Measurements from ENCODE around the gene TOMM7.

The TOMM7 gene

DNA sequence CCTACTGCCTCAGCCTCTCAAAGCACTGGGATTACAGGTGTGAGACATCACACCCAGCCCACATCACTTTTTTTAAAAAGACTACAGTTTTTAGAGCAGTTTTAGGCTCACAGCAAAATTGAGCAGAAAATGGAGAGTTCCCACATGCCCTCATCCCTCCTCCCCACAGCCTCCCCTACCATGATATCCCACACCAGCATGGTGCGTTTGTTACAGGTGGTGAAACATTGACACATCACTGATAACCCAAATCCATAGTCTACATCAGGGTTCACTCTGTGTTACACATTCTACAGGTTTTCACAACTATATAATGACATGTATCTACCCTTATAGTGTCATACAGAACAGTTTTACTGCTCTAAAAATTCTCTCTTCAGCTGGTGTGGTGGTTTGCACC is 24.3 kb upstream of the TOMM7 start:
- no peak for DNase-seq (ENCODE audit: low spot score)
- TF ChIP-seq, protein P1, sequence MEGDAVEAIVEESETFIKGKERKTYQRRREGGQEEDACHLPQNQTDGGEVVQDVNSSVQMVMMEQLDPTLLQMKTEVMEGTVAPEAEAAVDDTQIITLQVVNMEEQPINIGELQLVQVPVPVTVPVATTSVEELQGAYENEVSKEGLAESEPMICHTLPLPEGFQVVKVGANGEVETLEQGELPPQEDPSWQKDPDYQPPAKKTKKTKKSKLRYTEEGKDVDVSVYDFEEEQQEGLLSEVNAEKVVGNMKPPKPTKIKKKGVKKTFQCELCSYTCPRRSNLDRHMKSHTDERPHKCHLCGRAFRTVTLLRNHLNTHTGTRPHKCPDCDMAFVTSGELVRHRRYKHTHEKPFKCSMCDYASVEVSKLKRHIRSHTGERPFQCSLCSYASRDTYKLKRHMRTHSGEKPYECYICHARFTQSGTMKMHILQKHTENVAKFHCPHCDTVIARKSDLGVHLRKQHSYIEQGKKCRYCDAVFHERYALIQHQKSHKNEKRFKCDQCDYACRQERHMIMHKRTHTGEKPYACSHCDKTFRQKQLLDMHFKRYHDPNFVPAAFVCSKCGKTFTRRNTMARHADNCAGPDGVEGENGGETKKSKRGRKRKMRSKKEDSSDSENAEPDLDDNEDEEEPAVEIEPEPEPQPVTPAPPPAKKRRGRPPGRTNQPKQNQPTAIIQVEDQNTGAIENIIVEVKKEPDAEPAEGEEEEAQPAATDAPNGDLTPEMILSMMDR (IDR thresholded peaks at IDR 0.05; ENCODE audit: borderline replicate concordance, control extremely low read depth, extremely low read depth, insufficient read depth, missing control alignments): no peak
- in situ Hi-C loops (cut with MboI; ENCODE audit: low sequenced_read_pairs, unreplicated experiment): no loop called here

DNA sequence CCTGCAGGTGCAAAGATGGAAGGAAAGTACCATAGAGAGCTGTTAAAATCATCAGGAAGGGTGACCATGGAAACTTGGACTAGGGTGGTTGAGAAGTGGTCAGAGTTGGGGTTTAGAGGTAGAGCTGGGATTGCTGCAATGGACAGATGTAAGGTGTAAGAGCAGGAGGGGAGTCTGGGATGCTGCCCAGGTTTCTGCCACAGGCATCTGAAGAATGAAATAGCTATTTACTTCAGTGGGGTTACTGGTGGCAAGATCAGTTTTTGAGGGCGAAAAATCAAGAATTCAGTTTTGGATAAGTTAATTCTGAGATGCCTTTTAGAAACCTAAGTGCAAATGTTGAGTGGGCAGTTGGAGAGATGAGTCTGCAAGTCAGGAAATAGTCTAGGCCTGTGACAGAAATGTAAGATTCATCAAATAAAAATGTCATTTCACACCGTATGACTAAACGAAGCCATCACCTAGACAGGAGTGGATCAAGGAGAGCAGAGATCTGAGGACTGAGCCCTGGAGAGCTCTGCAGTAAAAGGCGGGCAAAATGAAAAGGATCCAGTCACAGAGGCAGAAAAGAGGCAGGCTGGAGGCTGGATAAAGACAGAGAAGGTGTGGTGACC is 22.7 kb upstream of the TOMM7 start:
- no peak for DNase-seq (ENCODE audit: low spot score)
- in situ Hi-C loops (cut with MboI; ENCODE audit: low sequenced_read_pairs, unreplicated experiment): no loop called here

DNA sequence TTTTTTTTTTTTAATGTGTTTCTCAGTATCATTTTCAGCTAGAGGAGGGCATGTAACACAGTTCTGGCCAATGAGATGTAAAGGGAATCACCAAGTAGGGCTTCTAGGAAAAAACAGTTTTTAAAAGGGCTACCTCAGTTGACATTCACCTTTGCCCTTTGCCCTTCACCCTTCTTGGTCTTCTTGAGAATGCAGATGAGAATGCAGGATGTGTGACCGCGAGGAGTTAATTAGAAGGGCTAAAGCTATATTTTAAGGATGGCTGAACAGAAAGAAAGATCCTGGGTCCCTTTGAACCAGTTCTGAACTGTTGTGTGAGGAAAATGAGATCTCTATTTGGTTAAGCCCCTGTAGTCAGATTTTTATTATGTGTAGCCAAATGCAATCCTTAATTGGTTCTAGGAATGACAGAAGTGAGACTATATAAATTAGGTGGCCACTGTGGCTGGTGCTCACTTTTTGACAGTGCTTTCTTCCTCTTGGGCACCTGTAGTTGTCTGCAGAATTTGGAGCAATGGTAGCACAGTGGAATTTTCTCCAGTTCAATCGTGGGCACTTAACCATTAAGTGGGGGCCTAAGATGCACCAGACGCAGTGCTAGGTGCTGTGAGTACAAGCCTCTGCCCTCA is 21.1 kb upstream of the TOMM7 start:
- in situ Hi-C loops (cut with MboI; ENCODE audit: low sequenced_read_pairs, unreplicated experiment): no loop called here
- DNase-seq (ENCODE audit: low spot score): no peak
- TF ChIP-seq, protein P1 (IDR thresholded peaks at IDR 0.05; ENCODE audit: borderline replicate concordance, control extremely low read depth, extremely low read depth, insufficient read depth, missing control alignments): no peak

More for the DNA sequence above, 22.7 kb upstream of the TOMM7 start:
- TF ChIP-seq, protein P1 (IDR thresholded peaks at IDR 0.05; ENCODE audit: borderline replicate concordance, control extremely low read depth, extremely low read depth, insufficient read depth, missing control alignments): no peak

DNA sequence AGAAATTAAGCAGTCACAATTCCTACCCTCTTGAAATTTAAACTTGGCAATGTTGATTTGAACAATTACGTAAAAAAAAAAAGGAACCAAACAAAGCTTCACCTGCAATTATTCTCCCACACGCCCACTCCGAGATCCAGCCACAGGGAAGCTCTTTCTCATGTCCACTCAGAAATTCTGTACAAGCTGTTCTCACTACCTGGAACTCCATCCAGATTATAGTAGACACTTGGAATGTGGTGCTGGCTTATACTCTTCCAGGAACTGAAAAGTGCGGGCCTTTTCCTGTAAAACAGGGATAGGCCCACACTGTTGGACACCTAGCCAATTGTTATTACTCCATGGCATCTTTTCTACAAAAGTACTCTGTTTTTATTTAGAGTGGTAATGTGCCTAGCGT is 20.3 kb upstream of the TOMM7 start:
- in situ Hi-C loops (cut with MboI; ENCODE audit: low sequenced_read_pairs, unreplicated experiment): no loop called here
- TF ChIP-seq, protein P1 (IDR thresholded peaks at IDR 0.05; ENCODE audit: borderline replicate concordance, control extremely low read depth, extremely low read depth, insufficient read depth, missing control alignments): no peak
- no peak for DNase-seq (ENCODE audit: low spot score)

DNA sequence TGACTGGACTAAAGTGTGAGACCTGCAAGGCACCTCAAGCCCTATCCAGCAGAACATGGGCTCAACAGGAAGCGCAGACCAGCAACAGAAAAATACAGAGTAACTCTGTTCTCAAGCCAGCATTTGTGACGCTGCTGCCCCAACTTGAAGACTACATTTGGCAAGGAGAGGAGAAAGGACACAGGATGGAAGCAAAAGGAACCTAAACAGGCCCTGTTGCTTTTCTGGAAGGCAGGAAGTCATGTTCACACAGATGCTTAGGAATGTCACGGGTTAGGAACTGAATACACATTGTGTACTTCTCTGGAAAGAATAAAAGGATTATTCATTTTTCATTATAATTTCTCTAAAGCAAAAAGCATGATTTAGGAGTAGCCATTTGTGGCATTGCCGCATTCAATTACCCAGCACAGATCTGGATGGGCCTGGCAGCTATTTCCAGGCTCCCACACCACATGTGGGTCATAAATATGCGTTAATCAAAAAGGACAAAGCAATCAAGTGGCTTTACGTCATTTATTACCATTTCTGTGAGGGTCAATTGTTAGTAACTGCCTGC is 19.8 kb upstream of the TOMM7 start:
- in situ Hi-C loops (cut with MboI; ENCODE audit: low sequenced_read_pairs, unreplicated experiment): no loop called here
- TF ChIP-seq, protein P1 (IDR thresholded peaks at IDR 0.05; ENCODE audit: borderline replicate concordance, control extremely low read depth, extremely low read depth, insufficient read depth, missing control alignments): no peak
- no peak for DNase-seq (ENCODE audit: low spot score)

DNA sequence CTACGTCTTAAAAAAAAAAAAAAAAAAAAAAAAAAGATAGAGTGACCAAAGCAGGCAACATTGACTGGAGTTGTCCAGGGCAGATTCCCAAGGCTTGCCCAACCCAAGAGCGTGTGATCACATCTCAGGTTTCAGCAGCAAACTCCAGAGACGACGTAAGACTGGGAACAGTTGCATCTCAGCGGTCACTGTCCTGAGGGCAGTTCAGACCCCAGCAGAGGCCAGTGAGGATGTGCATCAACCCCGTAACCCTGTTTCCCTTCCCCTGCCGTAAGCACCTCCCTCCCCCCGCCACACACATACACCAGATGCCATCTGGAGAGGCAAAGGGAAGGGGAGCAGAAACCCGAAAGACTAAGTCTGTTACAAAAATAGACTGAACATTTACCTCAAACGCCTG is 19.3 kb upstream of the TOMM7 start:
- no peak for DNase-seq (ENCODE audit: low spot score)
- in situ Hi-C loops (cut with MboI; ENCODE audit: low sequenced_read_pairs, unreplicated experiment): no loop called here
- TF ChIP-seq, protein P1 (IDR thresholded peaks at IDR 0.05; ENCODE audit: borderline replicate concordance, control extremely low read depth, extremely low read depth, insufficient read depth, missing control alignments): no peak
